Hepatocyte (in vitro differentiated cells): ENCODE data around the gene C2CD5. TPM values are rescaled to one million over a fixed set of nuclear protein-coding genes. Genes with fewer than 3 reads are reported as not detected.

Source experiments
- DNase-seq: peaks from one replicate; pipeline ENCODE4 v3.0.0-alpha.2; 2016; ENCODE audit warnings: low spot score
- H2AFZ ChIP-seq: fragments of 200-600 bp; sonication (generic); 2 replicates; pipeline ENCODE4 v1.6.0; 2016; ENCODE audit warnings: antibody characterized with exemption, mild to moderate bottlenecking
- H3K27ac ChIP-seq: fragments of 200-600 bp; sonication (generic); 2 replicates; pipeline ENCODE4 v1.5.1; 2016; ENCODE audit warnings: mild to moderate bottlenecking
- H3K27me3 ChIP-seq: fragments of 200-600 bp; sonication (generic); 2 replicates; pipeline ENCODE4 v1.6.1; 2016
- H3K36me3 ChIP-seq: fragments of 200-600 bp; sonication (generic); replicated peaks from 2 replicates; pipeline ENCODE4 v1.5.1; 2016; ENCODE audit warnings: low read depth; ENCODE audit not compliant: insufficient read depth
- H3K4me1 ChIP-seq: fragments of 200-600 bp; sonication (generic); 2 replicates; pipeline ENCODE4 v1.5.1; 2016; ENCODE audit warnings: mild to moderate bottlenecking, moderate library complexity; ENCODE audit not compliant: insufficient read depth
- H3K4me2 ChIP-seq: fragments of 200-600 bp; sonication (generic); 2 replicates; pipeline ENCODE4 v1.6.0; 2016
- H3K4me3 ChIP-seq: fragments of 200-600 bp; sonication (generic); 2 replicates; pipeline ENCODE4 v1.5.1; 2016; ENCODE audit warnings: mild to moderate bottlenecking
- H3K79me2 ChIP-seq: fragments of 200-600 bp; sonication (generic); 2 replicates; pipeline ENCODE4 v1.6.0; 2017; ENCODE audit warnings: mild to moderate bottlenecking
- H3K9me2 ChIP-seq: fragments of 200-600 bp; sonication (generic); replicated peaks from 2 replicates; pipeline ENCODE4 v1.6.0; 2017; ENCODE audit warnings: mild to moderate bottlenecking; ENCODE audit not compliant: insufficient read depth
- H3K9me3 ChIP-seq: fragments of 200-600 bp; sonication (generic); 2 replicates; pipeline ENCODE4 v1.5.1; 2016; ENCODE audit warnings: low read depth, mild to moderate bottlenecking
- H4K20me1 ChIP-seq: fragments of 200-600 bp; sonication (generic); 2 replicates; pipeline ENCODE4 v1.6.0; 2016; ENCODE audit warnings: mild to moderate bottlenecking; ENCODE audit not compliant: insufficient read depth, poor library complexity, severe bottlenecking
- EZH2 ChIP-seq: fragments of 200-600 bp; sonication (generic); IDR thresholded peaks from 2 replicates; pipeline ENCODE4 v1.6.1; 2016; ENCODE audit warnings: antibody characterized with exemption, mild to moderate bottlenecking, borderline replicate concordance
- EZH2phosphoT487 ChIP-seq: fragments of 200-600 bp; sonication (generic); IDR thresholded peaks from one replicate; pipeline ENCODE4 v1.6.1; 2018; ENCODE audit warnings: antibody characterized with exemption, mild to moderate bottlenecking, low read depth, moderate library complexity; ENCODE audit not compliant: unreplicated experiment, severe bottlenecking
- WGBS: methylation state at CpG from one replicate; pipeline ENCODE4 v1.1.6; 2016; ENCODE audit warnings: low lambda C conversion rate; ENCODE audit errors: missing lambda C conversion rate; 5-methylcytosine and 5-hydroxymethylcytosine counted together
- polyA plus RNA-seq: library from polyadenylated mRNA; unstranded; fragments of >200 nt; fragmentation: Nextera tagmentation; extraction: Ambion mirVana; gene quantifications from 2 replicates; pipeline ENCODE4 v1.2.1, GENCODE V29; 2016
- total RNA-seq: library from RNA; depleted of rRNA; stranded (reverse); fragments of >200 nt; gene quantifications from 2 replicates; pipeline ENCODE4 v1.2.3, GENCODE V29; 2014
- TF ChIP-seq, protein P1 (sequence below): fragments of 200-600 bp; sonication (generic); IDR thresholded peaks from 2 replicates; pipeline ENCODE4 v1.5.1; 2016; ENCODE audit warnings: antibody characterized with exemption, mild to moderate bottlenecking; ENCODE audit not compliant: poor library complexity

Gene C2CD5
- total and polyA plus RNA-seq, 2 experiments from 2014 or later = 7.3 to 20.5 TPM

DNA sequence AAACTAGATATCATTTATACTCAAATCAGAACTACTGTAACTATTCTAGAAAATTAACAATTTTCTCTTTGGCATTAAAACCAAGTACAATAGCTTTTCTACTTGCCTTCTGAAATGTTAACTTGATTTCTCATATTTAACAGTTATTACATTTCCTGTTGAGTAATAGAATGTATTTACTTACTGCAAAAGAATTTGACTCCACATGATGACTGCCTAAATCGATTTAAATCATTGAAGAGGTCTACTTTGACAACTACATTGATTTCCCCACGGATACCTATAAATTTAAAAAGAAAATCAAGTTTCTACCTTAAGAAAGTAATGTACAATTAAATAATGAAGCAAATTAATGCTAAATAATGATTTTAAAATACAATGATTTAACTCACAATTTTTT is 18.9 kb downstream of the C2CD5 start:
- Histone ChIP-seq H4K20me1 (no peaks in the 10 kb centered on the region), H3K27me3 (no peaks in the 10 kb centered on the region), H3K4me3 (no peak overlapping the region), H3K79me2 (no peaks in the 10 kb centered on the region), H2AFZ (no peak overlapping the region), H3K9me2 (no peaks in the 10 kb centered on the region), H3K36me3 (no peaks in the 10 kb centered on the region), H3K4me1 (no peaks in the 10 kb centered on the region), H3K4me2 (no peak overlapping the region), H3K9me3 (no peaks in the 10 kb centered on the region), H3K27ac (no peak overlapping the region)
- no peak for DNase-seq
- TF ChIP-seq EZH2 (no peak), EZH2phosphoT487 (no peak)
- TF ChIP-seq, protein P1, sequence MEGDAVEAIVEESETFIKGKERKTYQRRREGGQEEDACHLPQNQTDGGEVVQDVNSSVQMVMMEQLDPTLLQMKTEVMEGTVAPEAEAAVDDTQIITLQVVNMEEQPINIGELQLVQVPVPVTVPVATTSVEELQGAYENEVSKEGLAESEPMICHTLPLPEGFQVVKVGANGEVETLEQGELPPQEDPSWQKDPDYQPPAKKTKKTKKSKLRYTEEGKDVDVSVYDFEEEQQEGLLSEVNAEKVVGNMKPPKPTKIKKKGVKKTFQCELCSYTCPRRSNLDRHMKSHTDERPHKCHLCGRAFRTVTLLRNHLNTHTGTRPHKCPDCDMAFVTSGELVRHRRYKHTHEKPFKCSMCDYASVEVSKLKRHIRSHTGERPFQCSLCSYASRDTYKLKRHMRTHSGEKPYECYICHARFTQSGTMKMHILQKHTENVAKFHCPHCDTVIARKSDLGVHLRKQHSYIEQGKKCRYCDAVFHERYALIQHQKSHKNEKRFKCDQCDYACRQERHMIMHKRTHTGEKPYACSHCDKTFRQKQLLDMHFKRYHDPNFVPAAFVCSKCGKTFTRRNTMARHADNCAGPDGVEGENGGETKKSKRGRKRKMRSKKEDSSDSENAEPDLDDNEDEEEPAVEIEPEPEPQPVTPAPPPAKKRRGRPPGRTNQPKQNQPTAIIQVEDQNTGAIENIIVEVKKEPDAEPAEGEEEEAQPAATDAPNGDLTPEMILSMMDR = no peak
- 96% methylated on average over 2 of the region's 2 CpGs for WGBS

- no peak for DNase-seq
Observed at GRCh38 chr12:22518998-22519397, 25.3 kb downstream of the C2CD5 start.

DNA sequence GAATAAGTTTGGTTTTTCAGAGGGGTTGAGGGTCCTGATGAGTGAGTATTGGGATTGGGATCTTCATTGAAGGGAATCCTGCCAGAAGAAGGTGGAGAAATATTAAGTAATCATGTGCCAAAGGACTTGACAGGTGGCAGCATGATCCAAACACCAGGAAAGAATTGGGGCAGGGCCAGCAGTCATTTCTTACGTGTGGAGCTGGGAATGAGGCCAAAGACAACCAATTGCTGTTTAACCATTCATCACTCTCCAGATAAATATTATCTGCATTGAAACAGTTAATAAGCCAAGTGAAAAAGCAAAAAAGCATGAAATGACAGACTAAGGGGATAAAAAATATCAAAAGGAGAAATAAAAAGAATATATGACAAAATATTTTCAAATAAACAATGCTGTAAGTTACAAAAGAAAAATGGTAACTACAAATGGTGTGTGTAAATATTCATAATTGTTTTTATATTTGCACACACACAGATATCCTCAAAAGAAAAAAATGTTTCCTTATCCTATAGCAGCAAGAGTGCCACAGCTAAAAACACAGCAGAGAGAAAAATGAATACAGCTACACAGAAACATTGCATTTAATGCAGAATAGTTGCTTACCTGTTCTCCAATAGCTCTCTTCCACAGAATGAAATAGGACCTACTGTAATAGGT is 26.2 kb downstream of the C2CD5 start:
- TF ChIP-seq EZH2 (no peak), EZH2phosphoT487 (no peak)
- TF ChIP-seq, protein P1 = no peak
- Histone ChIP-seq H2AFZ (no peak overlapping the region), H3K9me2 (no peaks in the 10 kb centered on the region), H3K27ac (no peak overlapping the region), H3K4me1 (no peaks in the 10 kb centered on the region), H3K4me2 (no peak overlapping the region), H3K79me2 (no peaks in the 10 kb centered on the region), H3K4me3 (no peak overlapping the region), H3K27me3 (no peaks in the 10 kb centered on the region), H4K20me1 (no peaks in the 10 kb centered on the region), H3K36me3 (no peaks in the 10 kb centered on the region), H3K9me3 (no peaks in the 10 kb centered on the region)
- DNase-seq = no peak
- 72% methylated on average over 1 of the region's 1 CpG for WGBS

More at GRCh38 chr12:22518998-22519397, 25.3 kb downstream of the C2CD5 start:
- H3K4me3 ChIP-seq = no peak overlapping the region
- no peaks in the 10 kb centered on the region for H3K9me3 ChIP-seq
- no peak overlapping the region for H2AFZ ChIP-seq
- no peak overlapping the region for H3K4me2 ChIP-seq
- H3K4me1 ChIP-seq = no peaks in the 10 kb centered on the region
- 95% methylated on average over 6 of the region's 6 CpGs for WGBS
- no peaks in the 10 kb centered on the region for H3K9me2 ChIP-seq
- H3K27ac ChIP-seq = no peak overlapping the region
- H3K79me2 ChIP-seq = no peaks in the 10 kb centered on the region
- no peaks in the 10 kb centered on the region for H3K27me3 ChIP-seq
- TF ChIP-seq, protein P1 = no peak
- TF ChIP-seq EZH2phosphoT487 = no peak
- no peak for TF ChIP-seq EZH2
- no peaks in the 10 kb centered on the region for H4K20me1 ChIP-seq
- no peaks in the 10 kb centered on the region for H3K36me3 ChIP-seq
